Calu3 (cell line): ENCODE measurements around the gene B9D2. TPM values are rescaled to one million over a fixed set of nuclear protein-coding genes. Genes with fewer than 3 reads are reported as not detected.

Source experiments
- BruUV-seq: library from RNA; stranded (reverse); fragments of 400-500 nt; replicated peaks from 2 replicates; lab custom pipeline; 2021; lab: Mats Ljungman, UMichigan
- CTCF ChIA-PET: fragments of 300-600 bp; sonication (Branson Sonifier 250); formaldehyde crosslinking; loops from one replicate; lab custom pipeline; 2022; ENCODE audit warnings: antibody characterized with exemption; lab: Charles Lee
- DNase-seq: peaks from one replicate; pipeline ENCODE4 v3.0.0; 2022
- H3K27ac Mint-ChIP-seq: one replicate; pipeline ENCODE4 v1.8.0; 2022; ENCODE audit warnings: mixed read lengths; ENCODE audit not compliant: unreplicated experiment
- H3K27me3 Mint-ChIP-seq: one replicate; pipeline ENCODE4 v1.8.0; 2022; ENCODE audit warnings: mixed read lengths; ENCODE audit not compliant: unreplicated experiment
- H3K36me3 Mint-ChIP-seq: one replicate; pipeline ENCODE4 v1.8.0; 2022; ENCODE audit warnings: mild to moderate bottlenecking, moderate library complexity, mixed read lengths; ENCODE audit not compliant: insufficient read depth, unreplicated experiment
- H3K4me1 Mint-ChIP-seq: one replicate; pipeline ENCODE4 v1.8.0; 2022; ENCODE audit warnings: mild to moderate bottlenecking, low read depth, mixed read lengths; ENCODE audit not compliant: unreplicated experiment
- H3K4me3 Mint-ChIP-seq: one replicate; pipeline ENCODE4 v1.8.0; 2022; ENCODE audit warnings: mild to moderate bottlenecking, low read depth, moderate library complexity, mixed read lengths; ENCODE audit not compliant: unreplicated experiment
- H3K9me3 Mint-ChIP-seq: one replicate; pipeline ENCODE4 v1.8.0; 2022; ENCODE audit warnings: low read depth, mixed read lengths; ENCODE audit not compliant: unreplicated experiment
- CTCF ChIP-seq: fragments of 200-600 bp; IDR thresholded peaks from one replicate; pipeline ENCODE4 v1.8.0; 2022; ENCODE audit warnings: antibody characterized with exemption; ENCODE audit not compliant: unreplicated experiment
- intact Hi-C: fragments of 100-400 bp; cut with micrococcal nuclease; formaldehyde crosslinking; loops from one replicate; pipeline ENCODE4 v1.10.0; 2022; ENCODE audit not compliant: unreplicated experiment
- total RNA-seq: library from RNA; stranded (reverse); gene quantifications from 2 replicates; pipeline ENCODE4 v1.2.3, GENCODE V29; 2022

B9D2 gene
- total RNA-seq, 1 experiment from 2014 or later = 6.4 TPM

- CTCF ChIA-PET = interaction anchor here (1.2 kb wide), 1 partner anchor 48 kb away, joined by 3 read pairs; no protein-coding TSS in a partner anchor
- Mint-ChIP-seq H3K4me3 (peak overlapping the region; percentile 91), H3K27me3 (no peaks in the 10 kb centered on the region), H3K4me1 (peaks cover 28% of the 10 kb centered on the region), H3K27ac (peak overlapping the region; percentile 94), H3K36me3 (peaks cover 80% of the 10 kb centered on the region), H3K9me3 (no peaks in the 10 kb centered on the region)
- no peak for TF ChIP-seq CTCF
- BruUV-seq = no TSS peak
- no peak for DNase-seq
- intact Hi-C loops = no loop called here
These were observed 52.9 kb downstream of the B9D2 start for GRCh38 chr19:41311072-41311471.

DNA sequence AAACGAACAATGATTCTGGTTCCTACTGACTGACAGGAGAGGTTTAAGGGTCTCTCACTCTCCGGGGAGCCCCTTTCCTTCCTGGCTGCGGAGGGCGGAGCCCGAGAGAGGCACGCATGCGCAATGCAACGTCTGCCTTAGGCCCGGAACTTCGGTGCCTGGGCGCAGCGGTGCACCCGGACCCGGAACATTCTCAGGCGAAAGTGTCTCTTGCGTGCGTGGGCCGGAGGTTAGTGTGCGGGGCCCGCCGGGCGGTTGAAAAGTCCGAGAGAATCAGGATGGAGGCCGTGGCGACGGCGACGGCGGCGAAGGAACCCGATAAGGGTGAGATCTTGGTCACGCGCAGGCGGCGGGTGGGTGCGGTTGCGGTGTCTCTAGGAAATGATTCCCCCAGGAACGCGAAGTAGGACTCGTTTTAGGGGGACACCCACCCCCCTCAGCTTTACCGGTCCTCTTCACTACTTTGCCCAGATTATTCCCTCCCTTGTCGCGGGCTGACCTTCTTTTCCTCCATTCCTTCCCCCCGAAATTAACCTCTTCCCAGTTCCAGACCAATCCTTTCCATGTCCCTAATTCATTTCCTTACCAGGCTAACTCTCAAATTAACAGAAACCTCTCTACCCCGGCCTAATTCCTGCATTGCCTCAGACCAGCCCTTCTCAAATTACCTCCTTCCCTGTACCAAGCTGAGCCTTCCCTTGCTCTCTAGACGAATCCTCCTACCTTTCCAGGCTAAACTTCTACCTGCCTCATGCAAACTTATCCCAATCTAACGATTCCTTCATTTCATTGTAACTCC, 53.7 kb downstream of the B9D2 start, which contains the start of gene CCDC97:
Gene CCDC97 (plus strand): TSS at position 140 of the 799 bp plus-strand sequence. CDS start 139 bp downstream, at position 279.
- peak; percentile 90 for DNase-seq
- no peaks in the 10 kb centered on the region for H3K9me3 Mint-ChIP-seq
- CTCF ChIA-PET = interaction anchor here (1.2 kb wide), 1 partner anchor 48 kb away, joined by 3 read pairs; no protein-coding TSS in a partner anchor
- intact Hi-C loops = no loop called here
- H3K4me1 Mint-ChIP-seq = peaks cover 28% of the 10 kb centered on the region
- TF ChIP-seq CTCF = no peak
- H3K36me3 Mint-ChIP-seq = peaks cover 84% of the 10 kb centered on the region
- H3K27ac Mint-ChIP-seq = peak within 1 kb of the TSS; percentile 94
- BruUV-seq = TSS peak; percentile 50
- H3K4me3 Mint-ChIP-seq = peak within 1 kb of the TSS; percentile 91
- H3K27me3 Mint-ChIP-seq = no peaks in the 10 kb centered on the region

DNA sequence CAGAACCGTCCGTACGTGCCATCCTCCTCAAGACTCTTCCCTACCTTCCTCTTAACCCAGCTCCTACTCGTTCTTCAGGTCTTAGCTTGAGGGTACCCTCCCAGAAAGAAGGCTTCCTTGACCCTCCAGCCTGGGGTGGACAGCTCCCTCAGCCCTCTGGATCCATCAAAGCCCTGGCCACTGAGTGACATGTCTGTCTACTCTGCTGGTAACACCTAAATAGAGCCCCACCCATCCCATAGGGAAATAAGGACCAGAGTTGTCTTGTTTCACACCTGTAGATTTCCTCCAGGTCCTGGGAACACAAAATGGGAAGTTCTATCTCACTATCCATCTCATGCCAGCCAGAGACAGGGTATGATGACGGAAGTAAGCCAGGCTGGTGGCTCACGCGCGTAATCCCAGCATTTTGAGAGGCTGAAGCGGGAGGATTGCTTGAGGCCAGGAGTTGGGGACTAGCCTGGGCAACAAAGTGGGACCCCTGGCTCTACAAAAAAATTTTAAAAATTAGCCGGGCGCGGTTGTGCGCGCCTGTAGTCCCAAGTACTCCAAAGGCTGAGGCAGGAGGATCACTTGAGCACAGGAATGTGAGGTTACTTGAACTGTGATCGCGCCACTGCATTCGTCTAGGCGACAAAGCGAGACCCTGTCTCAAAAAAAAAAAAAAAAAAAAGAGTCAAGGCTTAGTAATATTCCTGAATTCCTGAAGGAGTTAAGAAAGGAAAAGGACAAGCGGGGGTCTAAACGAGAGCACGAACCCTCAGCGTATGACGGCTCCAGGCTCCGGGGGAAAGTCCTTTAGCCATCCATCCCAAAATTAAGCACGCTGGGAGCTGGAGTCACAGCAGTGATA, 54.5 kb downstream of the B9D2 start:
- Mint-ChIP-seq H3K4me3 (peak overlapping the region; percentile 91), H3K27ac (peak overlapping the region; percentile 94), H3K9me3 (no peaks in the 10 kb centered on the region), H3K4me1 (peaks cover 28% of the 10 kb centered on the region), H3K36me3 (peaks cover 87% of the 10 kb centered on the region), H3K27me3 (no peaks in the 10 kb centered on the region)
- TF ChIP-seq CTCF = no peak
- DNase-seq = peak; percentile 24
- BruUV-seq = TSS peak; percentile 85
- CTCF ChIA-PET = interaction anchor here (0.6 to 1.9 kb wide), 11 partner anchors 11 to 137 kb away, joined by 3 to 15 read pairs (median 4); partner anchors contain the start of gene HNRNPUL1
- intact Hi-C loops = no loop called here

DNA sequence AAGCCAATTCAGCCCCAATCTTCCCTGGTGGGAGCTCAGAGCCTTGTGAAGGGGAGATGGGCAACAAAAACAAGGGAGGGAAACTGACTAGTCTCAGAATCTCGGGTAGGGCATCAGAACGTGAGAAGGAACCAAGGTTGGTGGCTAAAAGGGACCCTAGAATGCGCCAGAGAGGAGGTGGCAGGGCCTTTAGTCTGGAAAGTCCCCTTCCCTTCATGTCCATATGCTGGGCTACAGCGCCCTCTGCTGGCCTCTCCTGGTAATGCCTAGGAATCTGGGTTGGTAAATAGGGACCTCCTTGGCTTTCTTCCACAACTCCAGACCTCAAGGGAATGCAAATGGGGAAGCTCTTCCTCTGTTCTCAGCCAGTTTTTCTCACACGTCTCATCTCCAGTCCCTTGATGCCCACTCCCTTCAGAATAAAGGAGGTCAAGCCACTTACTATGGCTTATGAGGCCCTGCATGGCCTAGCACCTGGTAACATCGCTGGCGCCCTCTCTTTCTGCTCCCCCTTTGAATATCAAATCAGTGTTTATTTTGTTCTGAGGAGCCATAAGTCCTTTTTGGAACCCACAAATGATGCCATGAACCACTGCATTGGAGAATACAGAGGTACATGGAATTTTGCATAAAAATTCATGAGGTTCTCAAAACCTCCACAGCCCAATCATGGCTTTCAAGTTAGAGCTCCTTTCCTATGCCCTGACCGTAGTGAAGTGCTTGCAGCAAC, 55.3 kb downstream of the B9D2 start:
- H3K27me3 Mint-ChIP-seq = no peaks in the 10 kb centered on the region
- peak; percentile 99 for TF ChIP-seq CTCF
- peak; percentile 95 for DNase-seq
- BruUV-seq = no TSS peak
- peaks cover 87% of the 10 kb centered on the region for H3K36me3 Mint-ChIP-seq
- H3K4me1 Mint-ChIP-seq = peaks cover 28% of the 10 kb centered on the region
- H3K27ac Mint-ChIP-seq = peak overlapping the region; percentile 94
- no peaks in the 10 kb centered on the region for H3K9me3 Mint-ChIP-seq
- intact Hi-C loops = no loop called here
- CTCF ChIA-PET = interaction anchor here (0.5 to 1.9 kb wide), 11 partner anchors 9 to 136 kb away, joined by 3 to 15 read pairs (median 4); partner anchors contain the start of gene HNRNPUL1
- peak overlapping the region; percentile 91 for H3K4me3 Mint-ChIP-seq
